Thyroid gland (tissue), 4 donors: ENCODE results near the gene GH1. TPM values are rescaled to one million over a fixed set of nuclear protein-coding genes. Genes with fewer than 3 reads are reported as not detected.
A peak's percentile ranks its signal among the peaks of the same experiment; 100 is the strongest.

Source experiments
- DNase-seq, 2 donors: peaks; one replicate each; pipeline ENCODE4 v3.0.0-alpha.2; 2019
- H3K27ac ChIP-seq, 3 donors: fragments of 200-600 bp; sonication (generic); 1 replicate in 2 of 3; 2 replicates in 1 of 3; pipeline ENCODE4 v1.5.1; 2016 to 2019; ENCODE audit warnings: mild to moderate bottlenecking in 1 of 3, moderate library complexity in 1 of 3
- H3K27me3 ChIP-seq: fragments of 200-600 bp; sonication (generic); one replicate; pipeline ENCODE4 v1.5.1; 2019
- H3K36me3 ChIP-seq, 2 donors: fragments of 200-600 bp; sonication (generic); one replicate each; pipeline ENCODE4 v1.5.1; 2016 to 2019
- H3K4me1 ChIP-seq, 2 donors: fragments of 200-600 bp; sonication (generic); one replicate each; pipeline ENCODE4 v1.5.1; 2017 to 2019
- H3K4me3 ChIP-seq, 3 donors: fragments of 200-600 bp; sonication (generic); replicated peaks in 1 of 3; 1 replicate in 2 of 3; 2 replicates in 1 of 3; pipeline ENCODE4 v1.5.1; 2016; ENCODE audit warnings: mild to moderate bottlenecking in 1 of 3
- H3K9me3 ChIP-seq: fragments of 200-600 bp; sonication (generic); one replicate; pipeline ENCODE4 v1.5.1; 2017
- POLR2A ChIP-seq, 2 donors: fragments of 450-650 bp; IDR thresholded peaks; one replicate each; pipeline ENCODE4 v1.6.1; 2017; ENCODE audit warnings: antibody characterized with exemption in 2 of 2, mild to moderate bottlenecking in 2 of 2, moderate library complexity in 1 of 2
- WGBS, 2 donors: methylation state at CpG; one replicate each; pipeline ENCODE4 v1.1.5; 2017; 5-methylcytosine and 5-hydroxymethylcytosine counted together
- intact Hi-C: fragments of 100-400 bp; cut with DNase I; formaldehyde crosslinking; loops from one replicate; pipeline ENCODE4 v1.15.1; 2023
- total RNA-seq, 4 donors: library from RNA; depleted of rRNA; stranded (reverse); fragments of >200 nt; gene quantifications; one replicate each; pipeline ENCODE4 v1.2.3, GENCODE V29; 2016
- TF ChIP-seq, protein P1 (sequence below), 6 experiments: fragments of 200-600 bp in 3 of 6; fragments of 450-650 bp in 3 of 6; sonication (generic) in 3 of 6; IDR thresholded peaks; one replicate each; pipeline ENCODE4 v1.5.1; 2016 to 2019; ENCODE audit warnings: antibody characterized with exemption in 6 of 6, mild to moderate bottlenecking in 2 of 6, inconsistent platforms in 1 of 6, moderate library complexity in 1 of 6

GH1 gene
- total RNA-seq, 4 donors from 2014 or later = not detected

DNA sequence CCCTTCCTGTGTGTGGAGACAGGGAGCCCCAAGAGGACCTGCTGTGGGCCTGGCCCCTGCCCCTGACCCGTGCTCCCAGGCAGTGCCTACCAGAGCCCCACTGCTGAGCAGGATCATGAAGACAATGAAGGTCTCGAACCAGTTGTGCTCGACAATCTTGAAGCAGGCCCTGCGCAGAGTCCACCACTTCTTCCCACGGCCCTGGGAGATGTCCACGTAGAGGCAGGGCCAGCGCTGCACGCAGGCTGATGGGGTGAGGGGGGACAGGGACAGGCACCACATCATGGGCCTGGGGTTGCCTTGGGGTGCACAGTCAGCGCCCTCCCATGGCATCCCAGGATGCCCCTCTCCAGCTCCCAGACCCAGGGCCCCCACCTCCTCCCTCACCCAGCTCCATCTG is 29.9 kb upstream of the GH1 start:
- intact Hi-C loops = no loop called here
- H3K4me1 ChIP-seq = peaks cover 15 to 20% of the 10 kb centered on the region in 2 donors
- H3K4me3 ChIP-seq = no peak overlapping the region
- H3K27me3 ChIP-seq = no peaks in the 10 kb centered on the region
- H3K36me3 ChIP-seq = no peaks in the 10 kb centered on the region
- no peaks in the 10 kb centered on the region for H3K9me3 ChIP-seq
- no peak for DNase-seq
- WGBS, 2 donors = 92 to 98% methylated on average over 4 to 9 of the region's 9 CpGs
- TF ChIP-seq POLR2A (IDR thresholded peaks at IDR 0.05) = no peak
- TF ChIP-seq, protein P1, sequence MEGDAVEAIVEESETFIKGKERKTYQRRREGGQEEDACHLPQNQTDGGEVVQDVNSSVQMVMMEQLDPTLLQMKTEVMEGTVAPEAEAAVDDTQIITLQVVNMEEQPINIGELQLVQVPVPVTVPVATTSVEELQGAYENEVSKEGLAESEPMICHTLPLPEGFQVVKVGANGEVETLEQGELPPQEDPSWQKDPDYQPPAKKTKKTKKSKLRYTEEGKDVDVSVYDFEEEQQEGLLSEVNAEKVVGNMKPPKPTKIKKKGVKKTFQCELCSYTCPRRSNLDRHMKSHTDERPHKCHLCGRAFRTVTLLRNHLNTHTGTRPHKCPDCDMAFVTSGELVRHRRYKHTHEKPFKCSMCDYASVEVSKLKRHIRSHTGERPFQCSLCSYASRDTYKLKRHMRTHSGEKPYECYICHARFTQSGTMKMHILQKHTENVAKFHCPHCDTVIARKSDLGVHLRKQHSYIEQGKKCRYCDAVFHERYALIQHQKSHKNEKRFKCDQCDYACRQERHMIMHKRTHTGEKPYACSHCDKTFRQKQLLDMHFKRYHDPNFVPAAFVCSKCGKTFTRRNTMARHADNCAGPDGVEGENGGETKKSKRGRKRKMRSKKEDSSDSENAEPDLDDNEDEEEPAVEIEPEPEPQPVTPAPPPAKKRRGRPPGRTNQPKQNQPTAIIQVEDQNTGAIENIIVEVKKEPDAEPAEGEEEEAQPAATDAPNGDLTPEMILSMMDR (IDR thresholded peaks at IDR 0.05) = no peak
- H3K27ac ChIP-seq = no peak overlapping the region

DNA sequence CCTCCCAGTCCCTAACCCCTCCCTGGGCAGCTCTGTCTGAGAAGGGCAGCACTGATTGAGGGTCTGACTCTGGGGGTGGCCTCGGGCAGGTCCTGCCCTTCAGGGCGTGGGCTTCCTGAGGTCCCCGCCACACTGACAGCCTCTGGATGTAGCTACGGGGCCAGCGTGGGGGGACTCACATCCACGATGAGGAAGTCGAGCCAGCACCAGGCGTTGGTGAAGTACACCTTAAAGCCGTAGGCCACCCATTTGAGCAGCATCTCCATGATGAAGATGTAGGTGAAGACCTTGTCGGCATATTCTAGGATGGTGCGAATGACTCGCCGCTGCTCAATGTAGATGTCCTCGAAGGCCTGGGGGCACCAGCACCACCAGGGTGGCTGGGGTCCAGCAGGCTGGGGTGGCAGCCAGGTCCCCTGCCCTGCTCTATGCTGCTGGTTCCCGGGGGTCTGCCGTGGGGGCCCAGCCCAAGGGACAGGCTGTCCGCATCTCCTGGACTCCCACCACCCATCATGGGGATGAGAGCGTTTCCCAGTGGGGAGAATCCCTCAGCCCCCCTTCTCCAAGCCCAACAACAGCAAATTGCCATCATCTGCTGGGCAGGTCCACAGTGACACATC is 29.2 kb upstream of the GH1 start:
- TF ChIP-seq POLR2A (IDR thresholded peaks at IDR 0.05) = no peak
- TF ChIP-seq, protein P1 (IDR thresholded peaks at IDR 0.05) = no peak
- 90 to 93% methylated on average over 9 to 17 of the region's 18 CpGs for WGBS, 2 donors

DNA sequence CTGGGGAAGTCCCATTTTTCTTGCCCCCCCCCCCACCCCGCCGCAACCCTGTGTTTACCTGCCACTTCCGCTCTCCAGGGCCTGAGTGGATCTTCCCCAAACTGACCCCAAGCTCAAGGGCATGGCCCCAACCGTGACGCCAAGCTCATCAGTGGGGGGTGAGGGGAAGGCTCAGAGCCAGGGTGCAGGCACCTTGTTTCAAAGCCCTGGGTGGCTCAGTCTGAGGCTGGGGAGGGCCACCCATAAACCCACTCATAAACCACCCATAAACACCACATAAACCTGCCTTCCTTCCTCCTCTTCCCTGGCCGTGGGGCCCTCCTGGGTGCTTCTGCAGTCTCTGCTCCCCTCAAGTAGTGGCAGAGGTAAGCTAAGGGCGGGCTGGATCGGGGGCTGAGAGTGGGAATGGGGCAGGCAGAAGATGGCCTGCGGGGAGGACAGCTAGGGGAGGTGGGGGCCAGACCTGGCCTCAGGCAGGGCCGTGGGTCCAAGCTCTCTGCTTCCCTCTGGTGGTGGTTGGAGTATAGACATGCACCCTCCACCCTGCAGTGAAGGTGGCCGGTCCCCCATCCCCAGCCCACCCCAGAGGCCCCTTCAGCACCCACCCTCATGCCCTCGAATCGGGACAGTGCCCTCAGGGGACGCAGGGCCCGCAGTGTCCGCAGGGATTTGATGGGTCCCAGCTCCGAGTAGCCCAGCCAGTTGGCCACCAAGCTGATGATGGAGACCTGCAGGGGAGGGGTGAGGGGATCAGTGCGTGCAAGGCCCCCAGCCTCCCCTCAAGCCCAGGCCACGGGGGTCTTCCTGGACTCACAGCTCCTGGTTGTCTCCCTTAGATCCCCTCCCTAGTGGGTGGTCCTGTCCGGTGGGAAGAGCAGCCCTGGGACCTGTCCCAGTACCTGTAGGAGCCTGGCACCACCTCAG is 28.1 kb upstream of the GH1 start:
- DNase-seq = peak; percentile 52 to 56
- 32 to 36% methylated on average over 9 to 10 of the region's 20 CpGs for WGBS, 2 donors

More for the DNA sequence above, 29.2 kb upstream of the GH1 start:
- no peak overlapping the region for H3K27ac ChIP-seq
- no peak overlapping the region for H3K4me3 ChIP-seq
- DNase-seq = no peak
- H3K36me3 ChIP-seq = no peaks in the 10 kb centered on the region
- intact Hi-C loops = no loop called here
- peaks cover 15 to 20% of the 10 kb centered on the region in 2 donors for H3K4me1 ChIP-seq
- no peaks in the 10 kb centered on the region for H3K27me3 ChIP-seq
- H3K9me3 ChIP-seq = no peaks in the 10 kb centered on the region

DNA sequence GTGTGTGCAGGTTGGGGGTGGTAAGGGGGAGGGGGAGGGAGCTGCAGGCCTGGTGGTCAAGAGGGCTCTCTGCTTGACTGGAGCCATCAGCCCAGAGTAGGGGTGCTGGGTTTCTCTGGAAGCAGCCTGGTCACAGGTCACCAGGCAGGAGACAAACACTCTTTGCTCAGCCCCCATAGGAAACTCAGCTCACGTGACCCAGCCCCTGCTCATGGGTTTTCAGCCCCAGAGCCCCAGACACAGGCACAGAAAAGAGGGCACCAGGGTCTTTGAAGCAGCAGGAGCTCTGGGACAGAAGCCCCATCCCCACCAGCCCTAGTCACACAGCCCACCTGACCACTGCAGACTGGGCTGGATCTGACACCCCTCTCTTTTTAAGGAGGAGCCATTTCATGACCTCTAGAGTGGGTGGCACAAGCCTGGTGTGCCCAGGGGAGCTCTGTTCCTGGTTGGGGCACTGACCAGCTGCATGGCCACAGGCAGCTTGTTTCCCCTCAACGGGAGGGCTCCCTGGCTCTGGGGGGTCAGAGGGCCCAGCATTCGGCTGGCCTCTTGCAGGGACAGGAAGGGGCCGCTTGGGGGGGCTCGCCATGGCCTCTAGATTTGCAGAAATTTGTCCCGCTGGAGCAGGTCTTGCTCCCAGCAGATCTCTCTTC is 27.3 kb upstream of the GH1 start:
- intact Hi-C loops = no loop called here

More for the DNA sequence above, 28.1 kb upstream of the GH1 start:
- H3K9me3 ChIP-seq = no peaks in the 10 kb centered on the region
- no peak overlapping the region for H3K4me3 ChIP-seq
- no peaks in the 10 kb centered on the region for H3K27me3 ChIP-seq
- intact Hi-C loops = no loop called here
- no peaks in the 10 kb centered on the region for H3K36me3 ChIP-seq
- H3K4me1 ChIP-seq = peaks cover 15 to 20% of the 10 kb centered on the region in 2 donors
- peak overlapping the region; percentile 42 to 81 (median 67) for H3K27ac ChIP-seq
- TF ChIP-seq POLR2A (IDR thresholded peaks at IDR 0.05) = no peak
- TF ChIP-seq, protein P1 (IDR thresholded peaks at IDR 0.05) = peak; percentile 60 to 87 (median 70)

More for the DNA sequence above, 27.3 kb upstream of the GH1 start:
- H3K4me3 ChIP-seq = no peak overlapping the region
- peak; percentile 64 to 81 for DNase-seq
- H3K9me3 ChIP-seq = no peaks in the 10 kb centered on the region
- H3K36me3 ChIP-seq = no peaks in the 10 kb centered on the region
- peaks cover 15 to 20% of the 10 kb centered on the region in 2 donors for H3K4me1 ChIP-seq
- TF ChIP-seq POLR2A (IDR thresholded peaks at IDR 0.05) = no peak
- TF ChIP-seq, protein P1 (IDR thresholded peaks at IDR 0.05) = no peak
- H3K27ac ChIP-seq = peak overlapping the region; percentile 42 to 81 (median 67)
- 55 to 58% methylated on average over 2 to 6 of the region's 6 CpGs for WGBS, 2 donors
- H3K27me3 ChIP-seq = no peaks in the 10 kb centered on the region
